Neuronal stem cell (in vitro differentiated cells): ENCODE measurements around the gene MALRD1.
"Not testable (repeated sequence)": the region's sequence is repeated elsewhere in the genome, so short reads cannot be mapped to it uniquely, and the experiment has no call there.

Source experiments
- DNase-seq: peaks from one replicate; pipeline ENCODE4 v3.0.0-alpha.2; 2013; ENCODE audit warnings: low spot score
- H2AFZ ChIP-seq: one replicate; pipeline ENCODE4 v1.6.1; 2013; ENCODE audit warnings: mild to moderate bottlenecking, low read length, inconsistent platforms
- H2AK5ac ChIP-seq: 2 replicates; pipeline ENCODE4 v1.6.1; 2013; ENCODE audit warnings: low read depth, mild to moderate bottlenecking, inconsistent platforms, low read length, moderate library complexity, mixed read lengths
- H2BK120ac ChIP-seq: 2 replicates; pipeline ENCODE4 v1.6.1; 2013; ENCODE audit warnings: low read depth, mild to moderate bottlenecking, inconsistent platforms, low read length, moderate library complexity, mixed read lengths
- H2BK12ac ChIP-seq: one replicate; pipeline ENCODE4 v1.6.1; 2013; ENCODE audit warnings: low read length, inconsistent platforms
- H2BK15ac ChIP-seq: 2 replicates; pipeline ENCODE4 v1.6.1; 2013; ENCODE audit warnings: mild to moderate bottlenecking, low read length, inconsistent platforms, mixed read lengths
- H2BK5ac ChIP-seq: one replicate; pipeline ENCODE4 v1.6.1; 2013; ENCODE audit warnings: inconsistent platforms, mild to moderate bottlenecking, low read length, moderate library complexity
- H3K14ac ChIP-seq: one replicate; pipeline ENCODE4 v1.6.1; 2013; ENCODE audit warnings: low read length, inconsistent platforms
- H3K18ac ChIP-seq: 2 replicates; pipeline ENCODE4 v1.6.1; 2013; ENCODE audit warnings: low read length, inconsistent platforms
- H3K23ac ChIP-seq: 2 replicates; pipeline ENCODE4 v1.6.1; 2013; ENCODE audit warnings: low read depth, mild to moderate bottlenecking, mixed read lengths, low read length, inconsistent platforms; ENCODE audit not compliant: poor library complexity
- H3K27ac ChIP-seq: replicated peaks from 3 replicates; pipeline ENCODE4 v1.5.1; 2013; ENCODE audit warnings: low read length, inconsistent platforms
- H3K27me3 ChIP-seq, 3 experiments: 2 replicates each; pipeline ENCODE4 v1.6.1; 2013; ENCODE audit warnings: low read length in 3 of 3, mild to moderate bottlenecking in 2 of 3, inconsistent platforms in 1 of 3, low read depth in 1 of 3, mixed read lengths in 1 of 3, moderate library complexity in 1 of 3; ENCODE audit not compliant: control insufficient read depth in 3 of 3, insufficient read depth in 3 of 3
- H3K36me3 ChIP-seq, 2 donors: replicated peaks in 1 of 2; 2 replicates each; pipeline ENCODE4 v1.6.1; 2013; ENCODE audit warnings: low read length in 2 of 2; ENCODE audit not compliant: control insufficient read depth in 2 of 2, insufficient read depth in 2 of 2
- H3K4ac ChIP-seq: 2 replicates; pipeline ENCODE4 v1.6.1; 2013; ENCODE audit warnings: inconsistent platforms, mild to moderate bottlenecking, low read length, moderate library complexity
- H3K4me1 ChIP-seq, 2 donors: 1 replicate in 1 of 2; 2 replicates in 1 of 2; pipeline ENCODE4 v1.6.1; 2013; ENCODE audit warnings: low read length in 2 of 2, low read depth in 1 of 2; ENCODE audit not compliant: control insufficient read depth in 2 of 2, insufficient read depth in 1 of 2
- H3K4me2 ChIP-seq: one replicate; pipeline ENCODE4 v1.6.1; 2013; ENCODE audit warnings: mild to moderate bottlenecking, low read length, inconsistent platforms; ENCODE audit not compliant: insufficient read depth, poor library complexity, severe bottlenecking
- H3K4me3 ChIP-seq, 2 donors: 2 replicates each; pipeline ENCODE4 v1.5.1; 2013; ENCODE audit warnings: low read length in 2 of 2, mild to moderate bottlenecking in 2 of 2, inconsistent platforms in 1 of 2, moderate library complexity in 1 of 2
- H3K79me1 ChIP-seq: one replicate; pipeline ENCODE4 v1.6.1; 2013; ENCODE audit warnings: low read depth, mild to moderate bottlenecking, inconsistent platforms, low read length, moderate library complexity
- H3K9ac ChIP-seq: one replicate; pipeline ENCODE4 v1.6.1; 2013; ENCODE audit warnings: mild to moderate bottlenecking, low read depth, low read length, inconsistent platforms; ENCODE audit not compliant: poor library complexity
- H3K9me3 ChIP-seq, 2 donors: replicated peaks in 1 of 2; 2 replicates each; pipeline versions ENCODE3 to v1.6.1; 2013; ENCODE audit warnings: low read length in 2 of 2, mild to moderate bottlenecking in 2 of 2, inconsistent platforms in 1 of 2, low read depth in 1 of 2, mixed read lengths in 1 of 2, moderate library complexity in 1 of 2; ENCODE audit not compliant: control insufficient read depth in 2 of 2, insufficient read depth in 1 of 2
- H4K8ac ChIP-seq: one replicate; pipeline ENCODE4 v1.6.1; 2013; ENCODE audit warnings: low read depth, mild to moderate bottlenecking, inconsistent platforms, low read length, moderate library complexity
- H4K91ac ChIP-seq: one replicate; pipeline ENCODE4 v1.6.1; 2013; ENCODE audit warnings: low read length, low read depth, mild to moderate bottlenecking, inconsistent platforms; ENCODE audit not compliant: poor library complexity
- WGBS, 2 donors: extraction: QIAGEN DNeasy Blood & Tissue Kit; methylation state at CpG; one replicate each; pipeline ENCODE4 v1.1.7; 2013; ENCODE audit warnings: missing lambda C conversion rate in 2 of 2, mixed read lengths in 1 of 2; ENCODE audit not compliant: insufficient read length in 2 of 2, insufficient replicate concordance in 1 of 2; ENCODE audit errors: extremely low coverage in 2 of 2; 5-methylcytosine and 5-hydroxymethylcytosine counted together

Gene MALRD1

DNA sequence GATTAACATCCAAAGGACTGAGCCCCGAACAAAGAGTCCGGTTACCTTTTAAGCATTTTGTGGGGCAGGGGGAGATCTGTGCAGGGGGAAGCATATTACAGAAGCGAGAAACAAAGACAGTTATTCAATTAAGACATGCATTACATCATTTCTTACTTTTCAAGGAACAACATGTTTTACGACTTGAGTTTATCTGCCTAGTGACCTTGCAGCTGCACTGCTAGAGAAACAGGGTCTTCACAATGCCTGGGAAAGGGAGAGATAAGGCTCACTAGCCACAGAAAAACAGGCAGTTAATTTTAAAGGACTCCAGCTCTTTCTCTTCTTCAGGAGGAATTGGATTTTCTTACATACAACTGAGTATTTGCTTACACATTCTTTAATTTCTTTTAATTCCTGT lies 693.5 kb downstream of the MALRD1 start:
- H3K9me3 ChIP-seq, H3K27ac ChIP-seq, H3K23ac ChIP-seq, H4K8ac ChIP-seq, H2AK5ac ChIP-seq, H2AFZ ChIP-seq, H3K27me3 ChIP-seq, H4K91ac ChIP-seq, H3K79me1 ChIP-seq, H3K4me2 ChIP-seq, H2BK120ac ChIP-seq, H2BK15ac ChIP-seq, H3K9ac ChIP-seq, H3K18ac ChIP-seq, H3K14ac ChIP-seq, H3K4ac ChIP-seq, DNase-seq, H2BK12ac ChIP-seq, H3K4me3 ChIP-seq, H3K36me3 ChIP-seq, H3K4me1 ChIP-seq, H2BK5ac ChIP-seq: not testable (repeated sequence)
- no CpG with 5 or more reads among the region's 4 CpGs for WGBS, 2 donors

DNA sequence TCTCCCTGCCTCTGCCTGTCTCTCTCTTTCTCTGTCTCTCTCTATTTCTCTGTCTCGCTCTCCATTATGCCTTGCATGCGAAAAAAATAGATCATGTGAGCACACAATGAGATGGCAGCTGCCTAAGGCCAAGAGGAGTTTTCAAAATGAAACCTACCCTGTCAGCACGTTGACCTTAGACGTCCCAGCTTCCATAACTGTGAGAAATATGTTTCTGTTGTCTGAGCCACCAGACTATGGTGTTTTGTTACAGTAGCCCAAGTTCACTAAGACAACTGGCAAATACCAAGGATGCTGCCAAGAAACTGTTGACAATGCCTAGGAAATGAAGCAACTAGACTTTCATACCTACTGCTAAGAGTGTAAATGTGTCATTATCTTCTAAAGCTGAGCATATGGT lies 697.1 kb downstream of the MALRD1 start:
- H3K9ac ChIP-seq, result no peak overlapping the region
- H2BK15ac ChIP-seq, result no peak overlapping the region
- H3K36me3 ChIP-seq, result no peaks in the 10 kb centered on the region
- H3K18ac ChIP-seq, result no peak overlapping the region
- H2AK5ac ChIP-seq, result no peak overlapping the region
- no peak overlapping the region for H3K23ac ChIP-seq
- no peak overlapping the region for H3K27ac ChIP-seq
- WGBS, 2 donors, result no CpG with 5 or more reads among the region's 4 CpGs
- no peak overlapping the region for H2BK12ac ChIP-seq
- no peak overlapping the region for H3K4me2 ChIP-seq
- no peak overlapping the region for H2BK5ac ChIP-seq
- H2BK120ac ChIP-seq, result no peak overlapping the region
- no peaks in the 10 kb centered on the region for H3K27me3 ChIP-seq
- no peak overlapping the region for H3K4ac ChIP-seq
- H3K9me3 ChIP-seq, result no peaks in the 10 kb centered on the region
- H3K79me1 ChIP-seq, result no peaks in the 10 kb centered on the region
- no peak for DNase-seq
- H2AFZ ChIP-seq, result no peak overlapping the region
- H4K8ac ChIP-seq, result no peak overlapping the region
- H4K91ac ChIP-seq, result no peak overlapping the region
- H3K4me1 ChIP-seq, result no peaks in the 10 kb centered on the region
- no peak overlapping the region for H3K4me3 ChIP-seq
- no peak overlapping the region for H3K14ac ChIP-seq

DNA sequence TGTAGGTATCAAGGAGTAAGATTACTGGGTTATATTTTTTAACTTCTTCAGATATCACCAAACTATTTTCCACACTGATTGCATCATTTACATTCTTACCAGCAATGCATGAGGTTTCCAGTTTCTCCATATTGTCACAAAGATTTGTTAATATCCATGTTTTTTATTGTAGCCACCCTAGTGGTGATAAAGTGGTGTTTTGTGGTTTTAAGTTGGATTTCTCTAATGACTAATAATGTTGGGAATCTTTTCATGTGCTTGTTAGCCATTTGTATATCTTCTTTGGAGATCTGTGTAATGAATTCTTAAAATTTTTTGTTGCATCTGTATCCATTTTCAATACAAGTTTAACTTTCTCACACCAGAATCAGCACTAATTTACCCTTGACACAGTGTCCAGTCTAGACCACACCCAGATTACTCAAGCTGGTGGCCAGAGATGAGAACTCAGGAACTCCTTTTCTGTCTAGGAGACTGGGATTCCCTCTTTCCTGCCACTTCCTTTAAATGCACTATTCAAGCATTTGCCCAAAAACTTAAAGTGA lies 700.7 kb downstream of the MALRD1 start:
- H4K8ac ChIP-seq, result no peak overlapping the region
- no peaks in the 10 kb centered on the region for H3K9me3 ChIP-seq
- H3K79me1 ChIP-seq, result no peaks in the 10 kb centered on the region
- DNase-seq, result no peak
- H2BK120ac ChIP-seq, result no peak overlapping the region
- no peak overlapping the region for H3K14ac ChIP-seq
- H3K4ac ChIP-seq, result no peak overlapping the region
- no peak overlapping the region for H2BK5ac ChIP-seq
- H3K27ac ChIP-seq, result no peak overlapping the region
- H2BK12ac ChIP-seq, result no peak overlapping the region
- no peak overlapping the region for H3K23ac ChIP-seq
- H3K27me3 ChIP-seq, result no peaks in the 10 kb centered on the region
- no peak overlapping the region for H3K4me2 ChIP-seq
- no peak overlapping the region for H2AK5ac ChIP-seq
- H2BK15ac ChIP-seq, result no peak overlapping the region
- no peaks in the 10 kb centered on the region for H3K36me3 ChIP-seq
- no peak overlapping the region for H3K18ac ChIP-seq
- H2AFZ ChIP-seq, result no peak overlapping the region
- no peaks in the 10 kb centered on the region for H3K4me1 ChIP-seq
- no peak overlapping the region for H4K91ac ChIP-seq
- H3K9ac ChIP-seq, result no peak overlapping the region
- no peak overlapping the region for H3K4me3 ChIP-seq

DNA sequence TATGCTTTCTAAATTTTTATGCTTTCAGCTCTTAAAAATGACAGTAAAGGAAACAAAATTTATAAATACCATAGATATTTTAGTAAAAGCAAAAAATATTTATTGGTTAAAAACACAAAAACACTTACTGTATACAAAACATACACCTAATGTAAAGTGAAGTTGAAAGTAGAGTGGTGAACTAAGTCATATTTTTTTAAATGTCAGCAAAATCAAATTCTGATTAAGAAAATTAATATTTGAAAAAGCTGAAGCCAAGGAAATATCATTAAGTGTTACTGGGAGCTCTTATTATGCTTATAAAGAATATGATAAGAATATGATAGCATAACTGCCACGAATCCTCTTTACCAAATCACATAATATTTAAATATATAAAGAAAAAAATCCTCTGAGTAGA lies 702.4 kb downstream of the MALRD1 start:
- WGBS, 2 donors, result no CpG with 5 or more reads among the region's 1 CpG
- no peak overlapping the region for H2BK120ac ChIP-seq
- no peak overlapping the region for H3K4ac ChIP-seq
- no peaks in the 10 kb centered on the region for H3K27me3 ChIP-seq
- no peak overlapping the region for H4K8ac ChIP-seq
- no peak overlapping the region for H3K23ac ChIP-seq
- H2AK5ac ChIP-seq, result no peak overlapping the region
- no peak overlapping the region for H3K4me2 ChIP-seq
- H3K9me3 ChIP-seq, result no peaks in the 10 kb centered on the region
- H2BK5ac ChIP-seq, result no peak overlapping the region
- H3K79me1 ChIP-seq, result no peaks in the 10 kb centered on the region
- DNase-seq, result no peak
- H3K9ac ChIP-seq, result no peak overlapping the region
- no peak overlapping the region for H2AFZ ChIP-seq
- H3K36me3 ChIP-seq, result no peaks in the 10 kb centered on the region
- no peak overlapping the region for H2BK12ac ChIP-seq
- no peak overlapping the region for H3K27ac ChIP-seq
- H3K18ac ChIP-seq, result no peak overlapping the region
- no peak overlapping the region for H3K4me3 ChIP-seq
- H4K91ac ChIP-seq, result no peak overlapping the region
- no peak overlapping the region for H2BK15ac ChIP-seq
- H3K14ac ChIP-seq, result no peak overlapping the region
- H3K4me1 ChIP-seq, result no peaks in the 10 kb centered on the region
